HG03460 (cell line): ENCODE measurements around the gene TMEM179.

ENCODE experiments used
- ATAC-seq: cut with Tn5 transposase; IDR thresholded peaks from one replicate; pipeline ENCODE4 v1.9.1; 2021; ENCODE audit not compliant: unreplicated experiment

The TMEM179 gene

GRCh38 chr14:104547310-104547997, 57.1 kb downstream of the TMEM179 start:
- no peak for ATAC-seq

GRCh38 chr14:104546591-104547309, 57.8 kb downstream of the TMEM179 start:
- ATAC-seq = no peak

- ATAC-seq = no peak
These were observed 58.5 kb downstream of the TMEM179 start for GRCh38 chr14:104545942-104546501.

GRCh38 chr14:104545151-104545941, 59.2 kb downstream of the TMEM179 start:
- no peak for ATAC-seq

GRCh38 chr14:104544362-104544961, 60.1 kb downstream of the TMEM179 start:
- no peak for ATAC-seq

- no peak for ATAC-seq
These were observed 61.4 kb downstream of the TMEM179 start for GRCh38 chr14:104542871-104543830.

- no peak for ATAC-seq
These were observed 62.6 kb downstream of the TMEM179 start for GRCh38 chr14:104541905-104542465.
